ENCODE measurements around the gene CACNB1. TPM values are rescaled to one million over a fixed set of nuclear protein-coding genes. Genes with fewer than 3 reads are reported as not detected.

CACNB1 gene
- polyA plus RNA-seq, 1 donor (not counting 4 experiments of a cell fraction or from before 2014, with no cell fraction given), result 4.0 TPM

DNA sequence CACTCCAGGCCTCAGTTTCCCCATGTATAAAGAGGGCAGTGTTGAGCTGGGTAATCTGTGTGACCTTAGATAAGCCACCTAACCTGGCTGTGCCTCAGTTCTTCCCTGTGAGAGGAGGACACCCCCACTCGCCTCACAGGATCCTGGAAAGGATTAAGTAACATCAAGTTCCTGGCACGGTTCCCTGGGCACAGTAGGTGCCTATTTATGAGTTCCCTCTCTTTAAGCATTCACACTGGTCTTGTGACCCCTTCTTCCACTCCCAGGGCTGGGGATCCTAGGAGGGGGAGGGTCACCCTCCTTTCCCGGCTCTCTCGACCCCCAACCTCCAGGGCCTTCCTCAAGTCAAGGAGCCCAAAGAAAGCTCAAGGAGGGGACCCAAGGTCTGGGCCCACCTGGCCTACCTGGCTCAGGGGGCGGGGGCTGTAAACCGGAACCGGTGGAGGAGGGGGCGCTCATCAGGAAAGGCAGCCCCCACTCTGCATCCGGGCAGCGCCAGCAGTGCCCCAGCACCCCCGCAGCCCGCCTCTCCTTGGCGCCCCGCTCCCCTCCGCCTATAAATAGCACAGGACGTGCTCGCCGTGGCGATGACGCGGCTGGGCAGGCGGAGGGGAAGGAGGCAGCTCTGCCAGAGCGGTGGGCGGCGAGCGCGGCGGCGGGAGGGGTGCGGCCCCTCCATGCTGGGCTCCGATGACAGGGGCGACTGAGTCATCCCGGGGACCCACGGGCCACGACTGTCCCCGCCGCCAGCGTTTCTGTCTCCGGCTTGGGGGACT is 12.0 kb upstream of the CACNB1 start:
- H3K4me3 ChIP-seq (ENCODE audit: control insufficient read depth in 2 of 3, extremely low read depth in 1 of 3, insufficient read depth in 2 of 3, low read depth in 1 of 3, low read length in 3 of 3), result no peak overlapping the region
- peaks cover 44% of the 10 kb centered on the region for H3K27me3 ChIP-seq (ENCODE audit: control insufficient read depth, extremely low read depth, insufficient read depth, low read length)
- H3K9me1 ChIP-seq (ENCODE audit: control insufficient read depth, extremely low read depth, insufficient read depth, low read length), result no peaks in the 10 kb centered on the region
- H2AFZ ChIP-seq (ENCODE audit: control insufficient read depth, low read length), result peak overlapping the region; percentile 26
- H3K4me2 ChIP-seq (ENCODE audit: control insufficient read depth, extremely low read depth, insufficient read depth, low read depth, low read length), result peak overlapping the region; percentile 6
- dilution Hi-C loops (cut with MboI; ENCODE audit: extremely low pct_ligation_motif_present, low sequenced_read_pairs), result no loop called here
- no peaks in the 10 kb centered on the region for H3K79me2 ChIP-seq (ENCODE audit: control insufficient read depth, insufficient read depth, low read length)
- H3K36me3 ChIP-seq (ENCODE audit: control insufficient read depth in 2 of 2, extremely low read depth in 1 of 2, insufficient read depth in 2 of 2, low read length in 2 of 2), result peaks cover 2 to 6% of the 10 kb centered on the region in 2 experiments
- H3K4me1 ChIP-seq (ENCODE audit: control insufficient read depth, extremely low read depth, insufficient read depth, low read length), result peaks cover 10% of the 10 kb centered on the region
- H3K9me3 ChIP-seq (ENCODE audit: control insufficient read depth, low read depth, low read length), result no peaks in the 10 kb centered on the region
- no peak for TF ChIP-seq CTCF (optimal IDR thresholded peaks at IDR 0.05 in 1 of 3, IDR thresholded peaks at IDR 0.05 in 1 of 3, conservative IDR thresholded peaks at IDR 0.05 in 1 of 3; ENCODE audit: extremely low read depth in 1 of 3, insufficient read depth in 2 of 3, low read length in 3 of 3)
- no peak for TF ChIP-seq EZH2 (IDR thresholded peaks at IDR 0.05; ENCODE audit: low read length)
- peak; percentile 62 for FAIRE-seq
- H3K27ac ChIP-seq (ENCODE audit: control insufficient read depth, insufficient read depth, low read length), result no peak overlapping the region
- H4K20me1 ChIP-seq (ENCODE audit: control insufficient read depth, extremely low read depth, insufficient read depth, low read length), result no peaks in the 10 kb centered on the region
- DNase-seq (ENCODE audit: low read depth, low spot score), result no peak
- H3K9ac ChIP-seq (ENCODE audit: control insufficient read depth, extremely low read depth, insufficient read depth, low read length), result peak overlapping the region; percentile 28

DNA sequence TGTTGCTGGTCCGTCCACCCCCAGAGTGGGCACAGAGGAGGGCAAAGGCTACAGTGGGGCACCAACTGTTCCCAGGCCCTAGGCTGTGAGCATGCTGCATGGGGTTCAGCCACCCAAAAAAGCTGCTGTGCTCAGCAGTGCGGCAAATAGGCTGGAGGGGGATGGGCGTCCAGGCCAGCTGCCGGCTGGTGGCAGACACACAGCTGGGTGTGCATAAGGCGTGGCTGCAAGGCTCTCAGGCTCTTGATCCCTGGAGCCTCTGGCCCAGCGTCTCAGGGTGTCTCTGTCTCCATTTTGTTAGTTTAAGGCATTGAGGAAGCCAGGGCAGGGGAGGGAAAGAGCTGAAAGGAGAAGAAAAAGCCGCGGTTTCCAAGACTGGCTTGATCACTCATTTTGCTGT is 11.4 kb upstream of the CACNB1 start:
- H4K20me1 ChIP-seq (ENCODE audit: control insufficient read depth, extremely low read depth, insufficient read depth, low read length), result peaks cover 4% of the 10 kb centered on the region
- FAIRE-seq (no peak), DNase-seq (ENCODE audit: low read depth, low spot score) (no peak)
- no peak overlapping the region for H3K9ac ChIP-seq (ENCODE audit: control insufficient read depth, extremely low read depth, insufficient read depth, low read length)
- H2AFZ ChIP-seq (ENCODE audit: control insufficient read depth, low read length), result no peak overlapping the region
- H3K4me2 ChIP-seq (ENCODE audit: control insufficient read depth, extremely low read depth, insufficient read depth, low read depth, low read length), result peak overlapping the region; percentile 6
- peaks cover 44% of the 10 kb centered on the region for H3K27me3 ChIP-seq (ENCODE audit: control insufficient read depth, extremely low read depth, insufficient read depth, low read length)
- peaks cover 8 to 13% of the 10 kb centered on the region in 2 experiments for H3K36me3 ChIP-seq (ENCODE audit: control insufficient read depth in 2 of 2, extremely low read depth in 1 of 2, insufficient read depth in 2 of 2, low read length in 2 of 2)
- TF ChIP-seq EZH2 (IDR thresholded peaks at IDR 0.05; ENCODE audit: low read length) (no peak), CTCF (optimal IDR thresholded peaks at IDR 0.05 in 1 of 3, IDR thresholded peaks at IDR 0.05 in 1 of 3, conservative IDR thresholded peaks at IDR 0.05 in 1 of 3; ENCODE audit: extremely low read depth in 1 of 3, insufficient read depth in 2 of 3, low read length in 3 of 3) (no peak)
- no peaks in the 10 kb centered on the region for H3K9me3 ChIP-seq (ENCODE audit: control insufficient read depth, low read depth, low read length)
- dilution Hi-C loops (cut with MboI; ENCODE audit: extremely low pct_ligation_motif_present, low sequenced_read_pairs), result no loop called here
- peaks cover 10% of the 10 kb centered on the region for H3K4me1 ChIP-seq (ENCODE audit: control insufficient read depth, extremely low read depth, insufficient read depth, low read length)
- no peaks in the 10 kb centered on the region for H3K9me1 ChIP-seq (ENCODE audit: control insufficient read depth, extremely low read depth, insufficient read depth, low read length)
- H3K27ac ChIP-seq (ENCODE audit: control insufficient read depth, insufficient read depth, low read length), result no peak overlapping the region
- no peaks in the 10 kb centered on the region for H3K79me2 ChIP-seq (ENCODE audit: control insufficient read depth, insufficient read depth, low read length)
- no peak overlapping the region for H3K4me3 ChIP-seq (ENCODE audit: control insufficient read depth in 2 of 3, extremely low read depth in 1 of 3, insufficient read depth in 2 of 3, low read depth in 1 of 3, low read length in 3 of 3)

Measured in keratinocyte (primary cell).